ENCODE results near the gene SLC2A14.
"Not testable (repeated sequence)": the region's sequence is repeated elsewhere in the genome, so short reads cannot be mapped to it uniquely, and the experiment has no call there.

The SLC2A14 gene

DNA sequence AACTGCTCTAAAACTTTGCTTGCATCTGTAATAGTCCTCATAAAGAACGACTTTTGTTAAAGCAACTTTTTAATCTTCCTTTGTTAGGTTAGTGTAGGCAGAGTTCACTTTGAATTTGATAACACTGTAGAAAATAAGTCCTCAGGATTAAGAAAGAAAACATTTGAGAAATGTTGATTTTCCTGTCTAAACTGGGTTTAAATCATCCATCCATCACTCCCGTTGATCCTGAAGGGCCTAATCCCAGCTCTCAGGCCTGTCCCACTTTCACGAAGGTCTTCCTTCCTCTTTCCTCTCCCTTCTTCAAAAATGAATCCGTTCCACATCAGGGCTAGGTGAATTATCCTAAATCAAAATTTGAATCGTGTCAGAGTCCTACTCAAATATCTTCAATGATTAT lies 36.9 kb downstream of the SLC2A14 start:
- no peak overlapping the region for H3K4me2 ChIP-seq
- no peaks in the 10 kb centered on the region for H3K27me3 ChIP-seq (ENCODE audit: insufficient read depth, low read depth)
- no peak overlapping the region for H2AFZ ChIP-seq (ENCODE audit: low read depth)
- no peak for TF ChIP-seq CTCF (conservative IDR thresholded peaks at IDR 0.05; ENCODE audit: low read depth, low read length)
- no peaks in the 10 kb centered on the region for H3K36me3 ChIP-seq (ENCODE audit: insufficient read depth)
- no peaks in the 10 kb centered on the region for H3K4me1 ChIP-seq (ENCODE audit: low read depth, poor library complexity, severe bottlenecking)
- H3K9ac ChIP-seq = no peak overlapping the region
- H3K79me2 ChIP-seq (ENCODE audit: insufficient read depth, low read depth) = no peaks in the 10 kb centered on the region
- H3K27ac ChIP-seq = no peak overlapping the region
- no peak overlapping the region for H3K4me3 ChIP-seq (IDR thresholded peaks at IDR 0.05; ENCODE audit: insufficient read depth, low read depth, low read length)
- no peaks in the 10 kb centered on the region for H4K20me1 ChIP-seq (ENCODE audit: insufficient read depth)

- H3K27ac ChIP-seq = no peak overlapping the region
- no peaks in the 10 kb centered on the region for H4K20me1 ChIP-seq (ENCODE audit: insufficient read depth)
- H3K4me1 ChIP-seq (ENCODE audit: low read depth, poor library complexity, severe bottlenecking) = no peaks in the 10 kb centered on the region
- no peak overlapping the region for H3K4me3 ChIP-seq (IDR thresholded peaks at IDR 0.05; ENCODE audit: insufficient read depth, low read depth, low read length)
- no peak overlapping the region for H3K9ac ChIP-seq
- H3K27me3 ChIP-seq (ENCODE audit: insufficient read depth, low read depth) = no peaks in the 10 kb centered on the region
- no peaks in the 10 kb centered on the region for H3K36me3 ChIP-seq (ENCODE audit: insufficient read depth)
- H3K79me2 ChIP-seq (ENCODE audit: insufficient read depth, low read depth) = no peaks in the 10 kb centered on the region
- no peak for TF ChIP-seq CTCF (conservative IDR thresholded peaks at IDR 0.05; ENCODE audit: low read depth, low read length)
- no peak overlapping the region for H3K4me2 ChIP-seq
- no peak overlapping the region for H2AFZ ChIP-seq (ENCODE audit: low read depth)
These were observed 37.6 kb downstream of the SLC2A14 start for GRCh38 chr12:7835116-7835515.

DNA sequence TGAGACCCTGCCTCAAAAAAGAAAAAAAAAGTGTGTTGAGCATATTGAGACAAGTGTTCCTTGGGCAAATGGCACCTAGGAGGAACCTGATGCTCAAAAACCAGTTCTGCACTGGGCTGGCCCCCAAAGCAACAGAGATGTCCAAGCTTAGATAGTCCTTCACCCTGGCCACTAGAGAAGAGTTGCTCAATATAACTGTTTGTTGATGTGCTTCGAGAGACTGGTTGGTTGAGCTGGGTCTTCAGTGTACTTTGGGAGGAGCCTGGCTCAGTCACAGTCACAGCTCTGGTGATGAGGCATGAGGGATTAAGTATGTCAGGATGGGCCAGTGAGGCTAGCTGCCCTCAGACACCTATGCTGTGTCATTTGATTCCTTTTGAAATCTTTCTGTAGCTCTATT lies 38.0 kb downstream of the SLC2A14 start:
- H2AFZ ChIP-seq (ENCODE audit: low read depth) = no peak overlapping the region
- H3K4me1 ChIP-seq (ENCODE audit: low read depth, poor library complexity, severe bottlenecking) = no peaks in the 10 kb centered on the region
- no peak overlapping the region for H3K9ac ChIP-seq
- H3K27me3 ChIP-seq (ENCODE audit: insufficient read depth, low read depth) = no peaks in the 10 kb centered on the region
- H3K27ac ChIP-seq = no peak overlapping the region
- no peak overlapping the region for H3K4me2 ChIP-seq
- no peaks in the 10 kb centered on the region for H3K36me3 ChIP-seq (ENCODE audit: insufficient read depth)
- no peaks in the 10 kb centered on the region for H4K20me1 ChIP-seq (ENCODE audit: insufficient read depth)
- H3K79me2 ChIP-seq (ENCODE audit: insufficient read depth, low read depth) = no peaks in the 10 kb centered on the region
- H3K4me3 ChIP-seq (IDR thresholded peaks at IDR 0.05; ENCODE audit: insufficient read depth, low read depth, low read length) = no peak overlapping the region
- no peak for TF ChIP-seq CTCF (conservative IDR thresholded peaks at IDR 0.05; ENCODE audit: low read depth, low read length)

DNA sequence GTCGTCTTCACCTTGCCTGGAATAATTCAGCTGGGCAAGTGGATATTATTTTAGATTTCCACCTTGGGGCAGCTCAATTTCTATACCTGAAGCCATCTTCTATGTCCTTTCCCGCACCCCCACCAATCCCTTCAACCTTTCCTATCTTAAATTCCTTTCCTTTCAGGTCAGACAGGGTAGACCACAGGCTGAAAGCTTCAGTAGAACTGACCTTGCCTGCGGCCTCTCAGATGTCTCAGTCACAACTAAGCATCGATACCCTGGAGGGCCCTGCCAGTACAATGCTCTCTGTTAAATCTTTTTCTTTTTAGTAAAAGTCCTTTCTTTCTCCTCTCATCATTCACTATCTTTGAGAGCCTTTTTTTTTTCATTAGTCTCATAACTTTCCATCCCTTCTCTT lies 38.9 kb downstream of the SLC2A14 start:
- H3K27ac ChIP-seq = no peak overlapping the region
- H3K4me1 ChIP-seq (ENCODE audit: low read depth, poor library complexity, severe bottlenecking) = no peaks in the 10 kb centered on the region
- H4K20me1 ChIP-seq (ENCODE audit: insufficient read depth) = no peaks in the 10 kb centered on the region
- no peak overlapping the region for H3K4me2 ChIP-seq
- H3K4me3 ChIP-seq (IDR thresholded peaks at IDR 0.05; ENCODE audit: insufficient read depth, low read depth, low read length) = no peak overlapping the region
- H3K36me3 ChIP-seq (ENCODE audit: insufficient read depth) = no peaks in the 10 kb centered on the region
- H3K9ac ChIP-seq = no peak overlapping the region
- no peaks in the 10 kb centered on the region for H3K27me3 ChIP-seq (ENCODE audit: insufficient read depth, low read depth)
- no peaks in the 10 kb centered on the region for H3K79me2 ChIP-seq (ENCODE audit: insufficient read depth, low read depth)
- no peak for TF ChIP-seq CTCF (conservative IDR thresholded peaks at IDR 0.05; ENCODE audit: low read depth, low read length)
- H2AFZ ChIP-seq (ENCODE audit: low read depth) = no peak overlapping the region

GRCh38 chr12:7833201-7833600 lies 39.5 kb downstream of the SLC2A14 start:
- not testable (repeated sequence) for H3K4me3 ChIP-seq (IDR thresholded peaks at IDR 0.05; ENCODE audit: insufficient read depth, low read depth, low read length); H3K79me2 ChIP-seq (ENCODE audit: insufficient read depth, low read depth); H3K4me1 ChIP-seq (ENCODE audit: low read depth, poor library complexity, severe bottlenecking); H3K36me3 ChIP-seq (ENCODE audit: insufficient read depth); H3K27ac ChIP-seq; H3K27me3 ChIP-seq (ENCODE audit: insufficient read depth, low read depth); H3K9ac ChIP-seq; H3K4me2 ChIP-seq; H2AFZ ChIP-seq (ENCODE audit: low read depth); H4K20me1 ChIP-seq (ENCODE audit: insufficient read depth)

Data from KMS-11 (cell line).